Hepatocyte (in vitro differentiated cells): Measurements from ENCODE around the gene CROCC.

Source experiments
- EZH2 ChIP-seq: fragments of 200-600 bp; sonication (generic); IDR thresholded peaks from 2 replicates; pipeline ENCODE4 v1.6.1; 2016; ENCODE audit warnings: antibody characterized with exemption, mild to moderate bottlenecking, borderline replicate concordance
- EZH2phosphoT487 ChIP-seq: fragments of 200-600 bp; sonication (generic); IDR thresholded peaks from one replicate; pipeline ENCODE4 v1.6.1; 2018; ENCODE audit warnings: antibody characterized with exemption, mild to moderate bottlenecking, low read depth, moderate library complexity; ENCODE audit not compliant: unreplicated experiment, severe bottlenecking
- TF ChIP-seq, protein P1 (sequence below): fragments of 200-600 bp; sonication (generic); IDR thresholded peaks from 2 replicates; pipeline ENCODE4 v1.5.1; 2016; ENCODE audit warnings: antibody characterized with exemption, mild to moderate bottlenecking; ENCODE audit not compliant: poor library complexity

GRCh38 chr1:16969651-16970050 is 47.9 kb downstream of the CROCC start:
- TF ChIP-seq, protein P1, sequence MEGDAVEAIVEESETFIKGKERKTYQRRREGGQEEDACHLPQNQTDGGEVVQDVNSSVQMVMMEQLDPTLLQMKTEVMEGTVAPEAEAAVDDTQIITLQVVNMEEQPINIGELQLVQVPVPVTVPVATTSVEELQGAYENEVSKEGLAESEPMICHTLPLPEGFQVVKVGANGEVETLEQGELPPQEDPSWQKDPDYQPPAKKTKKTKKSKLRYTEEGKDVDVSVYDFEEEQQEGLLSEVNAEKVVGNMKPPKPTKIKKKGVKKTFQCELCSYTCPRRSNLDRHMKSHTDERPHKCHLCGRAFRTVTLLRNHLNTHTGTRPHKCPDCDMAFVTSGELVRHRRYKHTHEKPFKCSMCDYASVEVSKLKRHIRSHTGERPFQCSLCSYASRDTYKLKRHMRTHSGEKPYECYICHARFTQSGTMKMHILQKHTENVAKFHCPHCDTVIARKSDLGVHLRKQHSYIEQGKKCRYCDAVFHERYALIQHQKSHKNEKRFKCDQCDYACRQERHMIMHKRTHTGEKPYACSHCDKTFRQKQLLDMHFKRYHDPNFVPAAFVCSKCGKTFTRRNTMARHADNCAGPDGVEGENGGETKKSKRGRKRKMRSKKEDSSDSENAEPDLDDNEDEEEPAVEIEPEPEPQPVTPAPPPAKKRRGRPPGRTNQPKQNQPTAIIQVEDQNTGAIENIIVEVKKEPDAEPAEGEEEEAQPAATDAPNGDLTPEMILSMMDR = no peak
- TF ChIP-seq EZH2 (no peak), EZH2phosphoT487 (no peak)
